ENCODE data around the gene PRELP. TPM values are rescaled to one million over a fixed set of nuclear protein-coding genes. Genes with fewer than 3 reads are reported as not detected.
A peak's percentile ranks its signal among the peaks of the same experiment; 100 is the strongest.
"Not testable (repeated sequence)": the region's sequence is repeated elsewhere in the genome, so short reads cannot be mapped to it uniquely, and the experiment has no call there.

Gene PRELP
- total RNA-seq, result 1.5 TPM

- ATAC-seq, result peak; percentile 36
Measured at GRCh38 chr1:203475012-203475981, at the start of gene PRELP. TSS of gene PRELP (plus strand) at chr1:203475806. CDS start at chr1:203483185, 7,379 bp downstream.

- ATAC-seq, result no peak
Measured at GRCh38 chr1:203426366-203426765, 49.2 kb upstream of the PRELP start.

- ATAC-seq, result no peak
Measured at GRCh38 chr1:203426870-203427269, 48.7 kb upstream of the PRELP start.

- ATAC-seq, result no peak
Measured at GRCh38 chr1:203427451-203427850, 48.2 kb upstream of the PRELP start.

- ATAC-seq, result no peak
Measured at GRCh38 chr1:203428981-203429599, 46.5 kb upstream of the PRELP start.

GRCh38 chr1:203435615-203436014, 40.0 kb upstream of the PRELP start:
- no peak for ATAC-seq

GRCh38 chr1:203437696-203438315, 37.8 kb upstream of the PRELP start:
- no peak for ATAC-seq

- ATAC-seq, result no peak
Measured at GRCh38 chr1:203439131-203439730, 36.4 kb upstream of the PRELP start.

- peak; percentile 50 for ATAC-seq
Measured at GRCh38 chr1:203440771-203441170, 34.8 kb upstream of the PRELP start.

GRCh38 chr1:203441766-203442165, 33.8 kb upstream of the PRELP start:
- no peak for ATAC-seq

GRCh38 chr1:203442821-203443220, 32.8 kb upstream of the PRELP start:
- ATAC-seq, result no peak

- ATAC-seq, result no peak
Measured at GRCh38 chr1:203443296-203443695, 32.3 kb upstream of the PRELP start.

- no peak for ATAC-seq
Measured at GRCh38 chr1:203444171-203444576, 31.4 kb upstream of the PRELP start.

GRCh38 chr1:203447151-203447550, 28.5 kb upstream of the PRELP start:
- no peak for ATAC-seq

GRCh38 chr1:203447598-203447997, 28.0 kb upstream of the PRELP start:
- not testable (repeated sequence) for ATAC-seq

- no peak for ATAC-seq
Measured at GRCh38 chr1:203448521-203449061, 27.0 kb upstream of the PRELP start.

- ATAC-seq, result no peak
Measured at GRCh38 chr1:203450001-203450400, 25.6 kb upstream of the PRELP start.

GRCh38 chr1:203450479-203451149, 25.0 kb upstream of the PRELP start:
- no peak for ATAC-seq

GRCh38 chr1:203451836-203452784, 23.5 kb upstream of the PRELP start:
- ATAC-seq, result no peak

- ATAC-seq, result no peak
Measured at GRCh38 chr1:203453016-203453415, 22.6 kb upstream of the PRELP start.

- no peak for ATAC-seq
Measured at GRCh38 chr1:203453616-203454015, 22.0 kb upstream of the PRELP start.

Data from esophagus mucosa (tissue), 1 donor.